ENCODE data around the gene OR4B1.

- TF ChIP-seq, protein P1, sequence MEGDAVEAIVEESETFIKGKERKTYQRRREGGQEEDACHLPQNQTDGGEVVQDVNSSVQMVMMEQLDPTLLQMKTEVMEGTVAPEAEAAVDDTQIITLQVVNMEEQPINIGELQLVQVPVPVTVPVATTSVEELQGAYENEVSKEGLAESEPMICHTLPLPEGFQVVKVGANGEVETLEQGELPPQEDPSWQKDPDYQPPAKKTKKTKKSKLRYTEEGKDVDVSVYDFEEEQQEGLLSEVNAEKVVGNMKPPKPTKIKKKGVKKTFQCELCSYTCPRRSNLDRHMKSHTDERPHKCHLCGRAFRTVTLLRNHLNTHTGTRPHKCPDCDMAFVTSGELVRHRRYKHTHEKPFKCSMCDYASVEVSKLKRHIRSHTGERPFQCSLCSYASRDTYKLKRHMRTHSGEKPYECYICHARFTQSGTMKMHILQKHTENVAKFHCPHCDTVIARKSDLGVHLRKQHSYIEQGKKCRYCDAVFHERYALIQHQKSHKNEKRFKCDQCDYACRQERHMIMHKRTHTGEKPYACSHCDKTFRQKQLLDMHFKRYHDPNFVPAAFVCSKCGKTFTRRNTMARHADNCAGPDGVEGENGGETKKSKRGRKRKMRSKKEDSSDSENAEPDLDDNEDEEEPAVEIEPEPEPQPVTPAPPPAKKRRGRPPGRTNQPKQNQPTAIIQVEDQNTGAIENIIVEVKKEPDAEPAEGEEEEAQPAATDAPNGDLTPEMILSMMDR (IDR thresholded peaks at IDR 0.05) = no peak
- no peak for TF ChIP-seq POLR2A (IDR thresholded peaks at IDR 0.05)
Observed at GRCh38 chr11:48248902-48249301, 32.3 kb downstream of the OR4B1 start.
